Calu3 (cell line): ENCODE results near the gene CYB5R3. TPM values are rescaled to one million over a fixed set of nuclear protein-coding genes. Genes with fewer than 3 reads are reported as not detected.
A peak's percentile ranks its signal among the peaks of the same experiment; 100 is the strongest.
"Not testable (repeated sequence)": the region's sequence is repeated elsewhere in the genome, so short reads cannot be mapped to it uniquely, and the experiment has no call there.

Source experiments
- BruUV-seq: library from RNA; stranded (reverse); fragments of 400-500 nt; replicated peaks from 2 replicates; lab custom pipeline; 2021; lab: Mats Ljungman, UMichigan
- CTCF ChIA-PET: fragments of 300-600 bp; sonication (Branson Sonifier 250); formaldehyde crosslinking; loops from one replicate; lab custom pipeline; 2022; ENCODE audit warnings: antibody characterized with exemption; lab: Charles Lee
- DNase-seq: peaks from one replicate; pipeline ENCODE4 v3.0.0; 2022
- H3K27ac Mint-ChIP-seq: one replicate; pipeline ENCODE4 v1.8.0; 2022; ENCODE audit warnings: mixed read lengths; ENCODE audit not compliant: unreplicated experiment
- H3K27me3 Mint-ChIP-seq: one replicate; pipeline ENCODE4 v1.8.0; 2022; ENCODE audit warnings: mixed read lengths; ENCODE audit not compliant: unreplicated experiment
- H3K36me3 Mint-ChIP-seq: one replicate; pipeline ENCODE4 v1.8.0; 2022; ENCODE audit warnings: mild to moderate bottlenecking, moderate library complexity, mixed read lengths; ENCODE audit not compliant: insufficient read depth, unreplicated experiment
- H3K4me1 Mint-ChIP-seq: one replicate; pipeline ENCODE4 v1.8.0; 2022; ENCODE audit warnings: mild to moderate bottlenecking, low read depth, mixed read lengths; ENCODE audit not compliant: unreplicated experiment
- H3K4me3 Mint-ChIP-seq: one replicate; pipeline ENCODE4 v1.8.0; 2022; ENCODE audit warnings: mild to moderate bottlenecking, low read depth, moderate library complexity, mixed read lengths; ENCODE audit not compliant: unreplicated experiment
- H3K9me3 Mint-ChIP-seq: one replicate; pipeline ENCODE4 v1.8.0; 2022; ENCODE audit warnings: low read depth, mixed read lengths; ENCODE audit not compliant: unreplicated experiment
- intact Hi-C: fragments of 100-400 bp; cut with micrococcal nuclease; formaldehyde crosslinking; loops from one replicate; pipeline ENCODE4 v1.10.0; 2022; ENCODE audit not compliant: unreplicated experiment
- total RNA-seq: library from RNA; stranded (reverse); gene quantifications from 2 replicates; pipeline ENCODE4 v1.2.3, GENCODE V29; 2022
- TF ChIP-seq, protein P1 (sequence below): fragments of 200-600 bp; IDR thresholded peaks from one replicate; pipeline ENCODE4 v1.8.0; 2022; ENCODE audit warnings: antibody characterized with exemption; ENCODE audit not compliant: unreplicated experiment

Gene CYB5R3
- total RNA-seq, 1 experiment from 2014 or later = 101 TPM

- Mint-ChIP-seq H3K4me3 (no peak overlapping the region), H3K27me3 (no peaks in the 10 kb centered on the region), H3K4me1 (peaks cover 54% of the 10 kb centered on the region), H3K36me3 (peaks cover 59% of the 10 kb centered on the region), H3K9me3 (no peaks in the 10 kb centered on the region), H3K27ac (peak overlapping the region; percentile 42)
- no TSS peak for BruUV-seq
- TF ChIP-seq, protein P1, sequence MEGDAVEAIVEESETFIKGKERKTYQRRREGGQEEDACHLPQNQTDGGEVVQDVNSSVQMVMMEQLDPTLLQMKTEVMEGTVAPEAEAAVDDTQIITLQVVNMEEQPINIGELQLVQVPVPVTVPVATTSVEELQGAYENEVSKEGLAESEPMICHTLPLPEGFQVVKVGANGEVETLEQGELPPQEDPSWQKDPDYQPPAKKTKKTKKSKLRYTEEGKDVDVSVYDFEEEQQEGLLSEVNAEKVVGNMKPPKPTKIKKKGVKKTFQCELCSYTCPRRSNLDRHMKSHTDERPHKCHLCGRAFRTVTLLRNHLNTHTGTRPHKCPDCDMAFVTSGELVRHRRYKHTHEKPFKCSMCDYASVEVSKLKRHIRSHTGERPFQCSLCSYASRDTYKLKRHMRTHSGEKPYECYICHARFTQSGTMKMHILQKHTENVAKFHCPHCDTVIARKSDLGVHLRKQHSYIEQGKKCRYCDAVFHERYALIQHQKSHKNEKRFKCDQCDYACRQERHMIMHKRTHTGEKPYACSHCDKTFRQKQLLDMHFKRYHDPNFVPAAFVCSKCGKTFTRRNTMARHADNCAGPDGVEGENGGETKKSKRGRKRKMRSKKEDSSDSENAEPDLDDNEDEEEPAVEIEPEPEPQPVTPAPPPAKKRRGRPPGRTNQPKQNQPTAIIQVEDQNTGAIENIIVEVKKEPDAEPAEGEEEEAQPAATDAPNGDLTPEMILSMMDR = no peak
- CTCF ChIA-PET = interaction anchor here (0.5 kb wide), 2 partner anchors 219 to 507 kb away, joined by 3 read pairs; no protein-coding TSS in a partner anchor
- intact Hi-C loops = no loop called here
- no peak for DNase-seq
These were observed 40.3 kb downstream of the CYB5R3 start for GRCh38 chr22:42608823-42609361.

GRCh38 chr22:42608136-42608822 lies 40.9 kb downstream of the CYB5R3 start:
- H3K4me1 Mint-ChIP-seq = peaks cover 47% of the 10 kb centered on the region
- CTCF ChIA-PET = interaction anchor here (0.5 kb wide), 2 partner anchors 220 to 507 kb away, joined by 3 read pairs; no protein-coding TSS in a partner anchor

DNA sequence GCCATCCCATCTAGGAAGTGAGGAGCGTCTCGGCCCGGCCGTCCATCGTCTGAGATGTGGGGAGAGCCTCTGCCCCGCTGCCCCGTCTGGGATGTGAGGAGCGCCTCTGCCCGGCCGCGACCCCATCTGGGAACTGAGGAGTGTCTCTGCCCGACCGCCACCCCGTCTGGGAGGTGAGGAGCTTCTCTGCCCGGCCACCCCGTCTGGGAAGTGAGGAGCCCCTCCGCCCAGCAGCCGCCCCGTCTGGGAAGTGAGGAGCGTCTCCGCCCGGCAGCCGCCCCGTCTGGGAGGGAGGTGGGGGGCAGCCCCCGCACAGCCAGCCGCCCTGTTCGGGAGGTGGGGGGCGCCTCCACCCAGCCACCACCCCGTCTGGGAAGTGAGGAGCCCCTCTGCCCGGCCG lies 41.6 kb downstream of the CYB5R3 start:
- H3K27ac Mint-ChIP-seq, intact Hi-C loops, H3K4me3 Mint-ChIP-seq, DNase-seq, BruUV-seq, H3K9me3 Mint-ChIP-seq, H3K27me3 Mint-ChIP-seq, CTCF ChIA-PET: not testable (repeated sequence)
- peaks cover 41% of the 10 kb centered on the region for H3K4me1 Mint-ChIP-seq
- H3K36me3 Mint-ChIP-seq = peaks cover 51% of the 10 kb centered on the region

More at GRCh38 chr22:42608136-42608822, 40.9 kb downstream of the CYB5R3 start:
- no peaks in the 10 kb centered on the region for H3K9me3 Mint-ChIP-seq
- H3K4me3 Mint-ChIP-seq = no peak overlapping the region
- no TSS peak for BruUV-seq
- H3K27me3 Mint-ChIP-seq = no peaks in the 10 kb centered on the region
- TF ChIP-seq, protein P1 = no peak
- no peak for DNase-seq
- intact Hi-C loops = no loop called here
- H3K36me3 Mint-ChIP-seq = peaks cover 53% of the 10 kb centered on the region
- no peak overlapping the region for H3K27ac Mint-ChIP-seq

DNA sequence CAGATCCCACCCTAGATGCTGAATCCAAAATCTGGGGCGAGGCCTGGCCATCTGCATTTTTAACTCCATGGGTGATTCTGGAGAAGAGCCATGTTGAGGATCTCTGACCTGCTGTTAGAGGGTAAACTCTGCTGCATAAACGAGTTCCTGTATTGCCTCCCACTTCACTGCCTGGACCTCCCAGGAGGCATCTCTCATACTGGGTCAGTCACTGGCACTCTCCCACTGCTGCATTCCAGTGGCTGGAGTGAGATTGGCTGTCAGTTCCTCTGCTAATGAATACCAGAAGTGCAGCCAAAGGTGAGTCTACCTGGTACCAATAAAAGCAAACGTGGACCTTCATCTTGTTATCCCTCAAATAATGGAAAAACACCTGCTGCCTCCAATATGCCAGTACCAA lies 44.8 kb downstream of the CYB5R3 start:
- no peak for DNase-seq
- intact Hi-C loops = no loop called here
- peaks cover 65% of the 10 kb centered on the region for H3K36me3 Mint-ChIP-seq
- peaks cover 21% of the 10 kb centered on the region for H3K4me1 Mint-ChIP-seq
- BruUV-seq = no TSS peak
- H3K9me3 Mint-ChIP-seq = no peaks in the 10 kb centered on the region
- H3K27me3 Mint-ChIP-seq = no peaks in the 10 kb centered on the region
- CTCF ChIA-PET = no interaction called here
- no peak overlapping the region for H3K4me3 Mint-ChIP-seq
- H3K27ac Mint-ChIP-seq = no peak overlapping the region
- TF ChIP-seq, protein P1 = no peak

GRCh38 chr22:42603427-42603826 lies 45.8 kb downstream of the CYB5R3 start:
- Mint-ChIP-seq H3K4me3 (no peak overlapping the region), H3K36me3 (peaks cover 71% of the 10 kb centered on the region), H3K27me3 (no peaks in the 10 kb centered on the region), H3K9me3 (no peaks in the 10 kb centered on the region), H3K27ac (peak overlapping the region; percentile 30), H3K4me1 (peaks cover 11% of the 10 kb centered on the region)
- no peak for DNase-seq
- intact Hi-C loops = no loop called here
- no TSS peak for BruUV-seq
- TF ChIP-seq, protein P1 = no peak
- CTCF ChIA-PET = no interaction called here
